Natural killer cell (primary cell): ENCODE results near the gene FOLR1. TPM values are rescaled to one million over a fixed set of nuclear protein-coding genes. Genes with fewer than 3 reads are reported as not detected.

Experiments
- ATAC-seq, 3 donors: fragments of 150-1000 bp in 2 of 3; fragments of 200-7000 bp in 1 of 3; cut with Tn5 transposase; 1 replicate in 1 of 3; 2 replicates in 2 of 3; pipeline ENCODE4 v1.10.0; 2021; ENCODE audit warnings: mild to moderate bottlenecking in 2 of 3, moderate library complexity in 2 of 3
- DNase-seq, 2 donors: peaks; one replicate each; pipeline versions ENCODE4 v3.0.0 to v3.0.0-alpha.2; 2013 to 2021; ENCODE audit warnings: mixed read lengths in 1 of 2
- H3K27ac ChIP-seq: one replicate; pipeline ENCODE4 v1.5.1; 2013; ENCODE audit warnings: mild to moderate bottlenecking, low read length
- H3K27me3 ChIP-seq: one replicate; pipeline ENCODE4 v1.6.1; 2013; ENCODE audit warnings: low read length; ENCODE audit not compliant: control insufficient read depth, insufficient read depth
- H3K36me3 ChIP-seq: one replicate; pipeline ENCODE4 v1.6.1; 2013; ENCODE audit warnings: low read length; ENCODE audit not compliant: control insufficient read depth, insufficient read depth
- H3K4me1 ChIP-seq: one replicate; pipeline ENCODE4 v1.6.1; 2013; ENCODE audit warnings: low read length; ENCODE audit not compliant: control insufficient read depth, insufficient read depth
- H3K4me3 ChIP-seq: one replicate; pipeline ENCODE4 v1.5.1; 2013; ENCODE audit warnings: low read length
- H3K9me3 ChIP-seq: one replicate; pipeline ENCODE4 v1.6.1; 2013; ENCODE audit warnings: low read length; ENCODE audit not compliant: control insufficient read depth, insufficient read depth
- H3K27ac Mint-ChIP-seq, 2 donors: one replicate each; pipeline ENCODE4 v1.8.0; 2022; ENCODE audit warnings: mild to moderate bottlenecking in 2 of 2, mixed read lengths in 2 of 2, moderate library complexity in 1 of 2
- H3K27me3 Mint-ChIP-seq, 2 donors: one replicate each; pipeline ENCODE4 v1.8.0; 2022; ENCODE audit warnings: low read depth in 2 of 2, mixed read lengths in 2 of 2
- H3K36me3 Mint-ChIP-seq: one replicate; pipeline ENCODE4 v1.8.0; 2022; ENCODE audit warnings: mixed read lengths
- H3K4me1 Mint-ChIP-seq, 2 donors: one replicate each; pipeline ENCODE4 v1.8.0; 2022; ENCODE audit warnings: mixed read lengths in 2 of 2
- H3K4me3 Mint-ChIP-seq: one replicate; pipeline ENCODE4 v1.8.0; 2022; ENCODE audit warnings: mild to moderate bottlenecking, moderate library complexity, mixed read lengths
- H3K9me3 Mint-ChIP-seq, 2 donors: one replicate each; pipeline ENCODE4 v1.8.0; 2022; ENCODE audit warnings: mixed read lengths in 2 of 2
- WGBS: methylation state at CpG from one replicate; pipeline ENCODE4 v1.1.7; 2013; ENCODE audit warnings: missing lambda C conversion rate; ENCODE audit not compliant: insufficient coverage; 5-methylcytosine and 5-hydroxymethylcytosine counted together
- intact Hi-C: fragments of 100-400 bp; cut with micrococcal nuclease; formaldehyde crosslinking; loops from one replicate; pipeline ENCODE4 v1.14.2; 2022
- total RNA-seq, 4 donors: library from RNA; stranded (reverse); fragments of 120-200 nt in 1 of 4; gene quantifications; one replicate each; pipeline versions ENCODE4 v1.2.3 to v1.2.4, GENCODE V29; 2013 to 2022
- TF ChIP-seq, protein P1 (sequence below): fragments of 200-600 bp; IDR thresholded peaks from one replicate; pipeline ENCODE4 v1.8.0; 2022; ENCODE audit warnings: antibody characterized with exemption

The FOLR1 gene
- total RNA-seq, 3 donors from 2014 or later (not counting 1 experiment from before 2014, with no cell fraction given), result not detected

DNA sequence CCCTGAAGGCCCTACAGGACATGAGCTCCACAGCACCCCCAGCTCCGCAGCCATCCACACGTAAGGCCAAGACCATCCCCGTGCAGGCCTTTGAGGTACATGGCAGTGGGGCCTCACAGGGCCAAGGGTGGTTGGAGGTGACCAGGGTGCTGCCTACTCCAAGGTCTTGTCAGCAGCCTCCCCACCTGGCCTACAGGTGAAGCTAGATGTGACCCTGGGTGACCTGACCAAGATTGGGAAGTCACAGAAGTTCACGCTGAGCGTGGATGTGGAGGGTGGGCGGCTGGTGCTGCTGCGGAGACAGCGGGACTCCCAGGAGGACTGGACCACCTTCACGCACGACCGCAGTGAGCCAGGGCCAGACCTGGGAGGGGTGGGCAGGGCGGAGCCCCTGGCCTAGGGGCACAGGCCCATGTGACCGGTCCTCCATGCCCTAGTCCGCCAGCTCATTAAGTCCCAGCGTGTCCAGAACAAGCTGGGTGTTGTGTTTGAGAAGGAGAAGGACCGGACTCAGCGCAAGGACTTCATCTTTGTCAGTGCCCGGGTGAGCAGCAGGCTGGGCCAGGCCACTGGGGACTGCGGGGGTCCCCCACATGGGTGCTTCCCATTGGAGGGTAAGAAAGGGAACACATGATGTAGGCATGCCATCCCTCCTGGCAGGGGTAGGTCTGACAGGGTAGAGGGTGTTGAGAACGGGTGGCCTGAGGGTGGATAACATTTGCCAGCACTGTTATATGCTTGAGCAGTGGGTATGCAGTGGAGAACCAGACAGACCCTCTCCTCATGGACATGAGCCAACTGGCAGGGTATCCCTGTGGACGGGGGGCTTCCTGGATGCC lies 38.2 kb downstream of the FOLR1 start:
- Mint-ChIP-seq H3K27ac (no peak overlapping the region), H3K4me1 (peaks cover 16 to 45% of the 10 kb centered on the region in 2 donors), H3K9me3 (no peaks in the 10 kb centered on the region), H3K4me3 (no peak overlapping the region), H3K36me3 (no peaks in the 10 kb centered on the region), H3K27me3 (no peaks in the 10 kb centered on the region)
- Histone ChIP-seq H3K36me3 (peaks cover 56% of the 10 kb centered on the region), H3K4me3 (no peak overlapping the region), H3K27ac (no peak overlapping the region), H3K9me3 (no peaks in the 10 kb centered on the region), H3K4me1 (peaks cover 18% of the 10 kb centered on the region), H3K27me3 (no peaks in the 10 kb centered on the region)
- WGBS, result 97% methylated on average over 21 of the region's 21 CpGs
- intact Hi-C loops, result no loop called here
- ATAC-seq (no peak), DNase-seq (no peak)
- TF ChIP-seq, protein P1, sequence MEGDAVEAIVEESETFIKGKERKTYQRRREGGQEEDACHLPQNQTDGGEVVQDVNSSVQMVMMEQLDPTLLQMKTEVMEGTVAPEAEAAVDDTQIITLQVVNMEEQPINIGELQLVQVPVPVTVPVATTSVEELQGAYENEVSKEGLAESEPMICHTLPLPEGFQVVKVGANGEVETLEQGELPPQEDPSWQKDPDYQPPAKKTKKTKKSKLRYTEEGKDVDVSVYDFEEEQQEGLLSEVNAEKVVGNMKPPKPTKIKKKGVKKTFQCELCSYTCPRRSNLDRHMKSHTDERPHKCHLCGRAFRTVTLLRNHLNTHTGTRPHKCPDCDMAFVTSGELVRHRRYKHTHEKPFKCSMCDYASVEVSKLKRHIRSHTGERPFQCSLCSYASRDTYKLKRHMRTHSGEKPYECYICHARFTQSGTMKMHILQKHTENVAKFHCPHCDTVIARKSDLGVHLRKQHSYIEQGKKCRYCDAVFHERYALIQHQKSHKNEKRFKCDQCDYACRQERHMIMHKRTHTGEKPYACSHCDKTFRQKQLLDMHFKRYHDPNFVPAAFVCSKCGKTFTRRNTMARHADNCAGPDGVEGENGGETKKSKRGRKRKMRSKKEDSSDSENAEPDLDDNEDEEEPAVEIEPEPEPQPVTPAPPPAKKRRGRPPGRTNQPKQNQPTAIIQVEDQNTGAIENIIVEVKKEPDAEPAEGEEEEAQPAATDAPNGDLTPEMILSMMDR, result no peak

DNA sequence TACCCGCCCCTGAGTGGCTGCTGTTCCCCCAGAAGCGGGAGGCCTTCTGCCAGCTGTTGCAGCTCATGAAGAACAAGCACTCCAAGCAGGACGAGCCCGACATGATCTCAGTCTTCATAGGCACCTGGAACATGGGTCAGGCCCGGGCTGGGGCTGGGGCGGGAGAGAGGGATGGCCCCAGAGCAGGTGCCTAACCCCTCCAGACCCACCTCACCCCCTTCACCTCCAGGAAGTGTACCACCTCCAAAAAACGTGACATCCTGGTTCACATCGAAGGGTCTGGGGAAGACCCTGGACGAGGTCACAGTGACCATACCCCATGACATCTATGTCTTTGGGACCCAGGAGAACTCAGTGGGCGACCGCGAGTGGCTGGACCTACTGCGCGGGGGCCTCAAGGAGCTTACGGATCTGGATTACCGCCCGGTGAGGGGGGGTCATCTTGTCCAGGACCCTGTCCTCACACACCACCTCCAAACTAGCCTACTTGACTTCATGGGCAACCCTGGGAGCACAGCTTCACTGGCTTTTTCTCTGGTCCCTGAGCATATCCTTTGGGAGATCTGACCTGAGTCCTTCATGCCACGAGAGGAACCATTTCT lies 38.9 kb downstream of the FOLR1 start:
- 95% methylated on average over 18 of the region's 18 CpGs for WGBS
- H3K36me3 Mint-ChIP-seq, result no peaks in the 10 kb centered on the region
- H3K4me3 Mint-ChIP-seq, result no peak overlapping the region
- Histone ChIP-seq H3K36me3 (peaks cover 61% of the 10 kb centered on the region), H3K27me3 (no peaks in the 10 kb centered on the region), H3K4me3 (no peak overlapping the region), H3K4me1 (peaks cover 10% of the 10 kb centered on the region), H3K9me3 (no peaks in the 10 kb centered on the region), H3K27ac (no peak overlapping the region)
- H3K9me3 Mint-ChIP-seq, result no peaks in the 10 kb centered on the region
- intact Hi-C loops, result no loop called here
- peaks cover 9 to 41% of the 10 kb centered on the region in 2 donors for H3K4me1 Mint-ChIP-seq
- ATAC-seq (no peak), DNase-seq (no peak)
- TF ChIP-seq, protein P1, result no peak
- no peak overlapping the region for H3K27ac Mint-ChIP-seq
- no peaks in the 10 kb centered on the region for H3K27me3 Mint-ChIP-seq

DNA sequence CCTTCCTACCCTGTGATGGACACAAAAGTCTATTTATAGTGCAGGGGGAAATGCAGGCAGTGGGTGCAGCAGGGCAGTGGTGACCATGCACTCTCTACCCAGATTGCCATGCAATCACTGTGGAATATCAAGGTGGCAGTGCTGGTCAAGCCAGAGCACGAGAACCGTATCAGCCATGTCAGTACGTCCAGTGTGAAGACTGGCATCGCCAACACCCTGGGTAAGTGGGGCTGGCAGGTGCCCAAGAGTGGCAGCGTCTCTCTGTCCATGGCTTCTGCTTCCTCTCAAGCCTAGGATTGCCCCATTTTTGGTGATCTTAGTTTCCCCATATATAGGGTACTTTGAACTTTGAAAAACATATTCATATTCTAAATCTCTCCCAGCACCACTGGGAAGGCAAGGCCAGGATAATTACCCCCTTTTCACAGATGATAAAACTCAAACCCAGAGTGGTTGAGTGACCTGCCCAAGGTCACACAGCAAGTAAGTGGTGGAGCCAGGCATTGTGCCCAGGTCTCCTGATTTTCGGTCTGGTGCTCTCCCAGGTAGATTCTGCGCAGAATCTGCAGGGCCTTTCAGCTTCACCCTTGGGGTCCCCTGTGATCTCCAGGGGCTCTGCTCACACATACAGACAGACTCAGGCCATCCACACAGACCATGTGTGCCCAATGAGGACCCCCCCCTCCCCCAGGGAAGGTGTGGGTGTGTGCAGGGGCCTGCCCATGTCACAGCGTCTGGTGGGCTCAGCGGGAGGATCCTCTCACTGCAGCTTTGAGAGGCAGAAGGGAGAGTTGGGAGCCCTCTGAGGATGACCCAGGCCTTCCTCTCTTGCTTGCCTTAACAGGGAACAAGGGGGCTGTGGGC lies 39.7 kb downstream of the FOLR1 start:
- H3K27me3 ChIP-seq, result no peaks in the 10 kb centered on the region
- 94% methylated on average over 9 of the region's 9 CpGs for WGBS
- peaks cover 3% of the 10 kb centered on the region for H3K4me1 ChIP-seq
- Mint-ChIP-seq H3K27me3 (no peaks in the 10 kb centered on the region), H3K4me1 (peaks cover 9 to 34% of the 10 kb centered on the region in 2 donors), H3K36me3 (no peaks in the 10 kb centered on the region), H3K4me3 (no peak overlapping the region), H3K27ac (no peak overlapping the region), H3K9me3 (no peaks in the 10 kb centered on the region)
- H3K36me3 ChIP-seq, result peaks cover 68% of the 10 kb centered on the region
- intact Hi-C loops, result no loop called here
- H3K4me3 ChIP-seq, result no peak overlapping the region
- ATAC-seq (no peak), DNase-seq (no peak)
- H3K9me3 ChIP-seq, result no peaks in the 10 kb centered on the region
- TF ChIP-seq, protein P1, result no peak
- H3K27ac ChIP-seq, result no peak overlapping the region
